H1 (cell line): Measurements from ENCODE around the gene KCNAB2. TPM values are rescaled to one million over a fixed set of nuclear protein-coding genes. Genes with fewer than 3 reads are reported as not detected.

Experiments used
- CTCF ChIA-PET: fragments of 300-600 bp; sonication (Branson Sonifier 250); formaldehyde crosslinking; loops from one replicate; lab custom pipeline; 2021; ENCODE audit not compliant: partially characterized antibody; lab: Charles Lee
- POLR2A ChIA-PET: fragments of 300-600 bp; sonication (Branson Sonifier 250); formaldehyde crosslinking; loops from one replicate; lab custom pipeline; 2021; ENCODE audit warnings: inconsistent platforms; ENCODE audit not compliant: partially characterized antibody; lab: Charles Lee
- DNase-seq, 2 experiments: peaks; one replicate each; pipeline versions ENCODE4 v3.0.0 to v3.0.0-alpha.2; 2010 to 2022; ENCODE audit warnings: low spot score in 2 of 2, low read depth in 1 of 2, mixed read lengths in 1 of 2
- FAIRE-seq: peaks from 2 replicates; lab custom pipeline; 2011; peaks lifted over from hg19 to GRCh38; lab: Jason Lieb, UNC
- H2AFZ ChIP-seq: 2 replicates; pipeline ENCODE4 v1.8.1; 2012; ENCODE audit warnings: low read length, inconsistent platforms
- H2AK5ac ChIP-seq: 2 replicates; pipeline ENCODE4 v1.6.1; 2013; ENCODE audit warnings: low read depth, low read length
- H2BK120ac ChIP-seq: replicated peaks from 2 replicates; pipeline ENCODE3; 2013; ENCODE audit warnings: low read depth, low read length, inconsistent platforms
- H2BK12ac ChIP-seq: 2 replicates; pipeline ENCODE4 v1.6.1; 2013; ENCODE audit warnings: low read depth, low read length
- H2BK15ac ChIP-seq: 2 replicates; pipeline ENCODE4 v1.6.1; 2013; ENCODE audit warnings: low read length
- H2BK20ac ChIP-seq: 2 replicates; pipeline ENCODE4 v1.6.1; 2013; ENCODE audit warnings: low read length
- H2BK5ac ChIP-seq: 2 replicates; pipeline ENCODE4 v1.6.1; 2013; ENCODE audit warnings: low read depth, low read length
- H3K14ac ChIP-seq: 2 replicates; pipeline ENCODE4 v1.6.1; 2013; ENCODE audit warnings: inconsistent platforms; ENCODE audit not compliant: insufficient read length
- H3K18ac ChIP-seq: 2 replicates; pipeline ENCODE4 v1.6.1; 2013; ENCODE audit warnings: low read length; ENCODE audit errors: extremely low read depth
- H3K23ac ChIP-seq: 2 replicates; pipeline ENCODE4 v1.6.1; 2013; ENCODE audit warnings: inconsistent platforms; ENCODE audit not compliant: insufficient read length
- H3K23me2 ChIP-seq: 2 replicates; pipeline ENCODE4 v1.6.1; 2013; ENCODE audit warnings: low read depth, low read length
- H3K27ac ChIP-seq: 2 replicates; pipeline ENCODE4 v1.6.1; 2011; ENCODE audit warnings: low read depth, low read length, inconsistent platforms
- H3K27me3 ChIP-seq, 4 experiments: replicated peaks in 1 of 4; 1 replicate in 1 of 4; 2 replicates in 3 of 4; pipeline versions ENCODE4 v1.6.1 to v1.8.1; 2011 to 2013; ENCODE audit warnings: low read length in 3 of 4, mild to moderate bottlenecking in 3 of 4, inconsistent platforms in 2 of 4, mixed read lengths in 2 of 4, moderate library complexity in 1 of 4; ENCODE audit not compliant: control insufficient read depth in 3 of 4, insufficient read depth in 3 of 4; ENCODE audit errors: extremely low read depth in 1 of 4
- H3K36me3 ChIP-seq, 4 experiments: 2 replicates each; pipeline versions ENCODE4 v1.6.1 to v1.8.1; 2011 to 2013; ENCODE audit warnings: mild to moderate bottlenecking in 4 of 4, low read length in 3 of 4, moderate library complexity in 2 of 4, control low read depth in 1 of 4, inconsistent platforms in 1 of 4; ENCODE audit not compliant: insufficient read depth in 4 of 4, control insufficient read depth in 2 of 4
- H3K4ac ChIP-seq: replicated peaks from 2 replicates; pipeline ENCODE3; 2013; ENCODE audit warnings: low read length, low read depth, mixed read lengths, inconsistent platforms; ENCODE audit not compliant: insufficient read length
- H3K4me1 ChIP-seq, 4 experiments: replicated peaks in 1 of 4; 1 replicate in 1 of 4; 2 replicates in 3 of 4; pipeline versions ENCODE4 v1.6.1 to v1.8.1; 2011 to 2013; ENCODE audit warnings: low read length in 3 of 4, inconsistent platforms in 2 of 4, mixed read lengths in 1 of 4; ENCODE audit not compliant: insufficient read depth in 4 of 4, control insufficient read depth in 3 of 4
- H3K4me2 ChIP-seq, 2 experiments: 2 replicates each; pipeline versions ENCODE4 v1.6.1 to v1.8.1; 2011 to 2013; ENCODE audit warnings: low read depth in 2 of 2, low read length in 2 of 2, control low read depth in 1 of 2, inconsistent platforms in 1 of 2, mild to moderate bottlenecking in 1 of 2; ENCODE audit not compliant: insufficient read depth in 1 of 2
- H3K4me3 ChIP-seq, 4 experiments: fragments of 200-600, 300-600 bp in 1 of 4; sonication (generic), shearing (Covaris generic), sonication (Bioruptor Twin) in 1 of 4; 2 replicates each; pipeline versions ENCODE4 v1.5.1 to v1.8.1; 2011 to 2016; ENCODE audit warnings: low read length in 4 of 4, low read depth in 3 of 4, control low read depth in 2 of 4, inconsistent platforms in 2 of 4, mild to moderate bottlenecking in 2 of 4, mixed read lengths in 1 of 4, moderate library complexity in 1 of 4; ENCODE audit not compliant: insufficient read depth in 2 of 4; ENCODE audit errors: extremely low read depth in 1 of 4
- H3K56ac ChIP-seq: replicated peaks from 2 replicates; pipeline ENCODE3; 2013; ENCODE audit warnings: low read depth, mild to moderate bottlenecking, mixed read lengths, low read length, inconsistent platforms; ENCODE audit not compliant: insufficient read length
- H3K79me1 ChIP-seq: 2 replicates; pipeline ENCODE4 v1.6.1; 2013; ENCODE audit warnings: low read depth, low read length, control low read depth
- H3K79me2 ChIP-seq, 2 experiments: 2 replicates each; pipeline versions ENCODE4 v1.6.1 to v1.8.1; 2012 to 2013; ENCODE audit warnings: low read length in 2 of 2, mild to moderate bottlenecking in 2 of 2, inconsistent platforms in 1 of 2; ENCODE audit not compliant: insufficient read depth in 2 of 2, control insufficient read depth in 1 of 2
- H3K9ac ChIP-seq, 4 experiments: replicated peaks in 1 of 4; 1 replicate in 1 of 4; 2 replicates in 3 of 4; pipeline versions ENCODE4 v1.6.1 to v1.8.1; 2011 to 2013; ENCODE audit warnings: low read depth in 3 of 4, low read length in 3 of 4, control low read depth in 2 of 4, mild to moderate bottlenecking in 2 of 4, moderate library complexity in 2 of 4, inconsistent platforms in 1 of 4; ENCODE audit errors: extremely low read depth in 1 of 4
- H3K9me3 ChIP-seq, 2 experiments: 2 replicates each; pipeline versions ENCODE4 v1.6.1 to v1.8.1; 2012 to 2013; ENCODE audit warnings: mild to moderate bottlenecking in 2 of 2, moderate library complexity in 2 of 2, control low read depth in 1 of 2, inconsistent platforms in 1 of 2, low read depth in 1 of 2, low read length in 1 of 2, mixed read lengths in 1 of 2; ENCODE audit not compliant: insufficient read depth in 2 of 2
- H4K20me1 ChIP-seq, 2 experiments: replicated peaks in 1 of 2; 2 replicates each; pipeline versions ENCODE3 to v1.8.1; 2011 to 2013; ENCODE audit warnings: inconsistent platforms in 2 of 2, low read length in 2 of 2, mild to moderate bottlenecking in 1 of 2; ENCODE audit not compliant: insufficient read depth in 2 of 2, control insufficient read depth in 1 of 2
- H4K5ac ChIP-seq: 2 replicates; pipeline ENCODE4 v1.6.1; 2013; ENCODE audit warnings: low read length, low read depth, mixed read lengths, inconsistent platforms; ENCODE audit not compliant: insufficient read length
- H4K8ac ChIP-seq: 2 replicates; pipeline ENCODE4 v1.8.0; 2013; ENCODE audit warnings: mild to moderate bottlenecking, moderate library complexity, low read length, inconsistent platforms; ENCODE audit not compliant: insufficient read depth; ENCODE audit errors: extremely low read depth
- H4K91ac ChIP-seq: replicated peaks from 2 replicates; pipeline ENCODE3; 2013; ENCODE audit warnings: low read length, mixed read lengths, inconsistent platforms; ENCODE audit not compliant: insufficient read length
- ATF2 ChIP-seq: IDR thresholded peaks from 2 replicates; pipeline ENCODE4 v1.6.1; 2012; ENCODE audit warnings: low read length, inconsistent platforms
- CBX5 ChIP-seq: fragments of 300-800, 300-1000 bp; sonication (generic); IDR thresholded peaks from 2 replicates; pipeline ENCODE4 v1.7.1; 2016; ENCODE audit warnings: antibody characterized with exemption, low read length, low read depth
- CHD2 ChIP-seq: IDR thresholded peaks from 2 replicates; pipeline ENCODE4 v1.6.1; 2012; ENCODE audit warnings: low read length, improper control_type of control experiment
- EGR1 ChIP-seq: IDR thresholded peaks from 2 replicates; pipeline ENCODE4 v1.6.1; 2011; ENCODE audit warnings: low read depth, low read length, borderline replicate concordance
- EZH2 ChIP-seq: fragments of 200-600 bp; sonication (generic); IDR thresholded peaks from 2 replicates; pipeline ENCODE4 v1.7.1; 2012; ENCODE audit warnings: low read depth, mild to moderate bottlenecking, moderate library complexity, low read length, inconsistent platforms; ENCODE audit not compliant: severe bottlenecking
- KDM1A ChIP-seq: fragments of 200-600, 300-600 bp; sonication (generic); IDR thresholded peaks from 2 replicates; pipeline ENCODE4 v1.7.1; 2016; ENCODE audit warnings: mild to moderate bottlenecking, low read length, borderline replicate concordance
- POU5F1 ChIP-seq: IDR thresholded peaks from 2 replicates; pipeline ENCODE4 v1.6.1; 2011; ENCODE audit warnings: low read depth, mild to moderate bottlenecking, low read length, moderate library complexity
- SAP30 ChIP-seq: fragments of 300-600 bp; sonication (generic); IDR thresholded peaks from 2 replicates; pipeline ENCODE4 v1.7.1; 2012; ENCODE audit warnings: low read length, moderate library complexity, mild to moderate bottlenecking, inconsistent platforms; ENCODE audit not compliant: insufficient read depth, insufficient replicate concordance
- TAF1 ChIP-seq: IDR thresholded peaks from 2 replicates; pipeline ENCODE4 v1.6.1; 2011; ENCODE audit warnings: mild to moderate bottlenecking, low read depth, low read length
- WGBS, 2 experiments: shearing (Covaris generic) in 1 of 2; methylation state at CpG; one replicate each; pipeline versions ENCODE4 v1.1.6 to v1.1.7; 2013 to 2015; ENCODE audit warnings: low lambda C conversion rate in 2 of 2, mixed read lengths in 2 of 2, inconsistent platforms in 1 of 2, low coverage in 1 of 2, missing lambda C conversion rate in 1 of 2; ENCODE audit not compliant: insufficient replicate concordance in 2 of 2, insufficient coverage in 1 of 2, insufficient read length in 1 of 2; ENCODE audit errors: extremely low coverage in 1 of 2, missing lambda C conversion rate in 1 of 2; 5-methylcytosine and 5-hydroxymethylcytosine counted together
- polyA plus RNA-seq, 7 experiments: library from polyadenylated mRNA; depleted of rRNA in 3 of 7; stranded (reverse) in 5 of 7; unstranded in 2 of 7; fragments of >200 nt in 5 of 7; fragments of 200-250 nt in 2 of 7; gene quantifications; 1 replicate in 5 of 7; 2 replicates in 1 of 7; 4 replicates in 1 of 7; pipeline versions ENCODE4 v1.2.1 to v1.2.3, GENCODE V29; 2011 to 2013; ENCODE audit warnings: missing spikeins in 2 of 7, mixed read lengths in 2 of 7
- total RNA-seq: library from RNA; stranded (reverse); fragmentation: NEBNext Ultra II Directional; extraction: Animal tissue kit (Norgen Biotek cat#: 25700); gene quantifications from 2 replicates; pipeline ENCODE4 v1.2.1, GENCODE V29; 2021

Gene KCNAB2
- total and polyA plus RNA-seq, 2 of the 8 experiments (the other 6 are each of a cell fraction or from before 2014, with no cell fraction given), result 4.5 to 7.0 TPM

DNA sequence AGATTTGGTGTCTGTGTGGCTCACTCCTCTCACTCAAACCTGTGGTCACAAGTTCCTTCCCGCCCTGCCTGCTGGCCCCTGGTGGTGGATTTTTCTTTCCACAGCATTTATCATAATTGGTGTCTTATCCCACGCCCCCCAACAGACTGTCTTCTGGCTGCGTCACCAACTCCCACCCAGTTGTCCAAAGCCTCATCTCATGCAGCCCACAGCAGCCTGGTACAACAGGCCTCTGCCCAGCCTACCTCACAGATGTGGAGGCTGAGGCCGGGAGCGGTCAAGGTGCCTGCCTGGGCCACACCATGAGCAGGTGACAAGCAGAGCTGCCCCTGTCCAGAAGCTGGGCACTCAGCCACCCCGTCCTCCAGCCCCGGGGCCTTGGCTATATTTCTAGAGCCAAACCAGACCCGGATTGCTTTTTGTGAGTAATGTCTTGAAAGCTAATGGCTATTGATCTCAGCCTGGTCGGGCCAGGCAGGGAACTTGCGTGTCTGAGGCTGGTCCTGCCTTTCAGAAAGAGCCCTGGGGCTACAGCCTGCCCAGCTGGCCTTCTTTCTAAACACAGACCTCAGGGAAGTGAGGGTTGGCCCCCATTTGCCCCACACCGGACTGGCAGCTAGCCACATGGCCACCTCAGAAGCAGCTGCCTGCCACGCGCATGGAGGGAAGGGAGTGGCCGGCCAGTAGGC is 2.6 kb downstream of the KCNAB2 start:
- Histone ChIP-seq H2AFZ (no peak overlapping the region), H3K79me1 (no peaks in the 10 kb centered on the region; the same call in 1 of the 2 replicates), H3K9ac (no peak overlapping the region), H2BK5ac (no peak overlapping the region), H3K36me3 (no peaks in the 10 kb centered on the region), H3K4me1 (peaks cover 2 to 5% (median 3%) of the 10 kb centered on the region in 4 experiments; a peak in 4 of 7 replicates), H3K4ac (no peak overlapping the region), H4K5ac (no peak overlapping the region), H3K14ac (no peak overlapping the region), H2BK20ac (no peak overlapping the region), H3K27ac (no peak overlapping the region), H3K4me3 (no peak overlapping the region), H4K8ac (no peak overlapping the region), H3K9me3 (no peaks in the 10 kb centered on the region), H4K20me1 (peaks cover 0 to 5% of the 10 kb centered on the region in 2 experiments), H4K91ac (no peak overlapping the region), H3K23me2 (no peaks in the 10 kb centered on the region), H3K79me2 (no peaks in the 10 kb centered on the region), H3K27me3 (no peaks in the 10 kb centered on the region), H2BK12ac (no peak overlapping the region), H3K18ac (no peak overlapping the region), H3K23ac (no peak overlapping the region), H3K4me2 (no peak overlapping the region), H2BK120ac (no peak overlapping the region), H2BK15ac (no peak overlapping the region), H3K56ac (no peak overlapping the region), H2AK5ac (no peak overlapping the region)
- no peak for FAIRE-seq
- CTCF ChIA-PET, result interaction anchor here (0.7 to 3.4 kb wide), 12 partner anchors 9 to 137 kb away, joined by 3 to 22 read pairs (median 4); no protein-coding TSS in a partner anchor
- TF ChIP-seq KDM1A, result no peak
- TF ChIP-seq EZH2, result no peak
- TF ChIP-seq ATF2, result no peak
- no peak for TF ChIP-seq SAP30
- TF ChIP-seq EGR1, result no peak
- TF ChIP-seq TAF1, result no peak
- TF ChIP-seq CBX5, result no peak
- no peak for TF ChIP-seq CHD2
- TF ChIP-seq POU5F1, result no peak
- POLR2A ChIA-PET, result no interaction called here
- WGBS, 2 experiments, result 90% methylated on average over 13 of the region's 14 CpGs; no CpG with 5 or more reads in 1 of the 2 experiments
- DNase-seq, result no peak
